Liver (tissue), 9 donors: ENCODE data around the gene TLR8. TPM values are rescaled to one million over a fixed set of nuclear protein-coding genes. Genes with fewer than 3 reads are reported as not detected.

ENCODE experiments used
- DNase-seq: peaks from one replicate; pipeline ENCODE4 v3.0.0-alpha.2; 2017; ENCODE audit warnings: low spot score
- H3K27ac ChIP-seq, 2 donors: one replicate each; pipeline ENCODE4 v1.7.0; 2013; ENCODE audit warnings: inconsistent platforms in 2 of 2, low read length in 2 of 2, control low read depth in 1 of 2, low read depth in 1 of 2, mild to moderate bottlenecking in 1 of 2
- H3K27me3 ChIP-seq, 4 donors: one replicate each; pipeline versions ENCODE4 v1.6.1 to v1.7.0; 2013; ENCODE audit warnings: low read length in 3 of 4, inconsistent platforms in 1 of 4, mild to moderate bottlenecking in 1 of 4, moderate library complexity in 1 of 4; ENCODE audit not compliant: control insufficient read depth in 4 of 4, insufficient read depth in 4 of 4
- H3K36me3 ChIP-seq, 4 donors: one replicate each; pipeline versions ENCODE4 v1.6.1 to v1.7.0; 2013; ENCODE audit warnings: low read length in 3 of 4, mild to moderate bottlenecking in 3 of 4, low read depth in 1 of 4, moderate library complexity in 1 of 4; ENCODE audit not compliant: control insufficient read depth in 4 of 4, insufficient read depth in 3 of 4
- H3K4me1 ChIP-seq, 4 donors: one replicate each; pipeline versions ENCODE4 v1.6.1 to v1.7.0; 2013; ENCODE audit warnings: low read length in 3 of 4, mild to moderate bottlenecking in 3 of 4, moderate library complexity in 1 of 4; ENCODE audit not compliant: control insufficient read depth in 4 of 4, insufficient read depth in 4 of 4
- H3K4me3 ChIP-seq, 3 donors: one replicate each; pipeline versions ENCODE4 v1.6.1 to v1.7.0; 2013; ENCODE audit warnings: low read length in 3 of 3, control low read depth in 1 of 3, low read depth in 1 of 3, mild to moderate bottlenecking in 1 of 3
- H3K9ac ChIP-seq, 2 donors: one replicate each; pipeline ENCODE4 v1.7.0; 2013; ENCODE audit warnings: low read length in 2 of 2, mild to moderate bottlenecking in 2 of 2, moderate library complexity in 2 of 2, control low read depth in 1 of 2, low read depth in 1 of 2
- H3K9me3 ChIP-seq, 4 donors: one replicate each; pipeline versions ENCODE4 v1.6.1 to v1.7.0; 2013; ENCODE audit warnings: low read length in 3 of 4; ENCODE audit not compliant: control insufficient read depth in 4 of 4
- EGR1 ChIP-seq, 2 donors: IDR thresholded peaks; 2 replicates each; pipeline ENCODE4 v1.6.1; 2016 to 2018; ENCODE audit warnings: antibody characterized with exemption in 2 of 2, low read depth in 2 of 2
- FOXA1 ChIP-seq: IDR thresholded peaks from 2 replicates; pipeline ENCODE4 v1.6.1; 2016; ENCODE audit warnings: antibody characterized with exemption
- FOXA2 ChIP-seq: IDR thresholded peaks from 2 replicates; pipeline ENCODE4 v1.6.1; 2016; ENCODE audit warnings: antibody characterized with exemption
- GABPA ChIP-seq, 2 donors: IDR thresholded peaks in 1 of 2; conservative IDR thresholded peaks in 1 of 2; 2 replicates each; pipeline ENCODE4 v1.6.1; 2016; ENCODE audit warnings: antibody characterized with exemption in 2 of 2, mild to moderate bottlenecking in 1 of 2, moderate library complexity in 1 of 2
- HNF4A ChIP-seq, 2 donors: conservative IDR thresholded peaks; 2 replicates each; pipeline ENCODE4 v1.6.1; 2016; ENCODE audit warnings: antibody characterized with exemption in 2 of 2, mild to moderate bottlenecking in 2 of 2
- HNF4G ChIP-seq: IDR thresholded peaks from 2 replicates; pipeline ENCODE4 v1.6.1; 2016; ENCODE audit warnings: antibody characterized with exemption
- JUND ChIP-seq, 2 donors: IDR thresholded peaks; 2 replicates each; pipeline ENCODE4 v1.6.1; 2016; ENCODE audit warnings: antibody characterized with exemption in 2 of 2
- NR2F2 ChIP-seq: IDR thresholded peaks from 2 replicates; pipeline ENCODE4 v1.6.1; 2016; ENCODE audit warnings: antibody characterized with exemption
- RAD21 ChIP-seq, 2 donors: IDR thresholded peaks; 2 replicates each; pipeline ENCODE4 v1.6.1; 2016; ENCODE audit warnings: antibody characterized with exemption in 2 of 2, mild to moderate bottlenecking in 2 of 2
- RXRA ChIP-seq, 2 donors: IDR thresholded peaks; 2 replicates each; pipeline ENCODE4 v1.6.1; 2017 to 2018; ENCODE audit warnings: antibody characterized with exemption in 2 of 2, mild to moderate bottlenecking in 1 of 2
- SP1 ChIP-seq: IDR thresholded peaks from 2 replicates; pipeline ENCODE4 v1.6.1; 2018; ENCODE audit warnings: antibody characterized with exemption, mild to moderate bottlenecking
- TAF1 ChIP-seq: conservative IDR thresholded peaks from 2 replicates; pipeline ENCODE4 v1.6.1; 2016; ENCODE audit warnings: antibody characterized with exemption, mild to moderate bottlenecking
- YY1 ChIP-seq: IDR thresholded peaks from 2 replicates; pipeline ENCODE4 v1.6.1; 2016; ENCODE audit warnings: antibody characterized with exemption, mild to moderate bottlenecking
- WGBS: extraction: QIAGEN DNeasy Blood & Tissue Kit; methylation state at CpG from one replicate; pipeline ENCODE4 v1.1.7; 2013; 5-methylcytosine and 5-hydroxymethylcytosine counted together
- polyA plus RNA-seq, 2 donors: library from polyadenylated mRNA; stranded (reverse) in 1 of 2; unstranded in 1 of 2; fragments of 200-250 nt in 1 of 2; fragments of >200 nt in 1 of 2; fragmentation: Nextera tagmentation in 1 of 2; extraction: Ambion mirVana in 1 of 2; gene quantifications; one replicate each; pipeline versions ENCODE4 v1.2.1 to v1.2.3, GENCODE V29; 2013 to 2015
- total RNA-seq, 2 donors: library from RNA; depleted of rRNA; stranded (reverse); fragments of >200 nt; gene quantifications; one replicate each; pipeline ENCODE4 v1.2.3, GENCODE V29; 2014
- TF ChIP-seq, protein P1 (sequence below): IDR thresholded peaks from 2 replicates; pipeline ENCODE4 v1.6.1; 2016; ENCODE audit warnings: antibody characterized with exemption
- TF ChIP-seq, protein P2 (sequence below): IDR thresholded peaks from 2 replicates; pipeline ENCODE4 v1.6.1; 2016; ENCODE audit warnings: antibody characterized with exemption
- TF ChIP-seq, protein P3 (sequence below): IDR thresholded peaks from 2 replicates; pipeline ENCODE4 v1.6.1; 2016; ENCODE audit warnings: antibody characterized with exemption
- TF ChIP-seq, protein P4 (sequence below): IDR thresholded peaks from 2 replicates; pipeline ENCODE4 v1.6.1; 2016; ENCODE audit warnings: antibody characterized with exemption, mild to moderate bottlenecking
- TF ChIP-seq, protein P5 (sequence below): fragments of 150-350 bp; IDR thresholded peaks from 2 replicates; pipeline ENCODE4 v1.5.1; 2017; ENCODE audit warnings: improper control_type of control experiment, low read depth, low read length; ENCODE audit not compliant: missing input control
- donor health status: healthy.
- donor health status: healthy.
- donor health status: healthy.
- donor health status: healthy.
- donor health status: healthy.

TLR8 gene
- total and polyA plus RNA-seq, 4 donors: 0.28 to 4.6 (median 2.1) TPM

DNA sequence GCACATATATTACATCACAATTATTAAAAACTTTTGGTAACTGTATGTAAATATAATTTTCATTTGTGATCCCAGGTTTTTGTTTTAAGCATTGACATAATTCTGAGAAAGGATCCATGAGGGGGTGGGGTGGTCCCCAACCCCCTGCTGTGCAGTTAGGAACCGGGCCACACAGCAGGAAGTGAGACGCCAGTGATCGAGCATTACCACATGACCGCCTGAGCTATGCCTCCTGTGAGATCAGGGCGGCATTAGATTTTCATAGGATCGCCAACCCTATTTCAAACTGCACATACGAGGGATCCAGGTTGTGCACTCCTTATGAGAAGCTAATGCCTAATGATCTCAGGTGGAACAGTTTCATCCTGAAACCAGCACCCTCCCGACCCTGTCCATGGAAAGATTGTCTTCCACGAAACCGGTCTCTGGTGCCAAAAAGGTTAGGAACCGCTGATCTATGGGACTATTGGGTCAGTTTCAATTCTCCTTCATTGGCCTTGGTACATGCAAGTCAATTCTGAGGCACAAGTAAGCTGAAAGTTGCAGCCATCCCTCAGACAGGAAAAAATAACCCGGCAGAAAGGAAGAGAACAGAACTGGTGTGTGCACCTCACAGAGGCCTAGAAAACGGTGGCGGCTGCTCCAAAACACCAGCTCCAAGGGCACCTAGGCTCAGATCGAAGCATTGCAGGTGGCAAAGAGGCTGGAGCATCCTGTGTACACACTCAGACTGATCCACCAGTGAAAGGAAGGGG, 61.5 kb downstream of the TLR8 start:
- TF ChIP-seq, protein P1, sequence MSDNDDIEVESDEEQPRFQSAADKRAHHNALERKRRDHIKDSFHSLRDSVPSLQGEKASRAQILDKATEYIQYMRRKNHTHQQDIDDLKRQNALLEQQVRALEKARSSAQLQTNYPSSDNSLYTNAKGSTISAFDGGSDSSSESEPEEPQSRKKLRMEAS: no peak
- no peak for TF ChIP-seq FOXA2
- no peak for TF ChIP-seq SP1
- TF ChIP-seq HNF4A (conservative IDR thresholded peaks at IDR 0.05): no peak
- TF ChIP-seq, protein P2, sequence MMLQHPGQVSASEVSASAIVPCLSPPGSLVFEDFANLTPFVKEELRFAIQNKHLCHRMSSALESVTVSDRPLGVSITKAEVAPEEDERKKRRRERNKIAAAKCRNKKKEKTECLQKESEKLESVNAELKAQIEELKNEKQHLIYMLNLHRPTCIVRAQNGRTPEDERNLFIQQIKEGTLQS: no peak
- no peak for TF ChIP-seq EGR1 (IDR thresholded peaks at IDR 0.05; ENCODE audit: low read depth in 2 of 2)
- TF ChIP-seq FOXA1: no peak
- TF ChIP-seq YY1: no peak
- TF ChIP-seq, protein P3, sequence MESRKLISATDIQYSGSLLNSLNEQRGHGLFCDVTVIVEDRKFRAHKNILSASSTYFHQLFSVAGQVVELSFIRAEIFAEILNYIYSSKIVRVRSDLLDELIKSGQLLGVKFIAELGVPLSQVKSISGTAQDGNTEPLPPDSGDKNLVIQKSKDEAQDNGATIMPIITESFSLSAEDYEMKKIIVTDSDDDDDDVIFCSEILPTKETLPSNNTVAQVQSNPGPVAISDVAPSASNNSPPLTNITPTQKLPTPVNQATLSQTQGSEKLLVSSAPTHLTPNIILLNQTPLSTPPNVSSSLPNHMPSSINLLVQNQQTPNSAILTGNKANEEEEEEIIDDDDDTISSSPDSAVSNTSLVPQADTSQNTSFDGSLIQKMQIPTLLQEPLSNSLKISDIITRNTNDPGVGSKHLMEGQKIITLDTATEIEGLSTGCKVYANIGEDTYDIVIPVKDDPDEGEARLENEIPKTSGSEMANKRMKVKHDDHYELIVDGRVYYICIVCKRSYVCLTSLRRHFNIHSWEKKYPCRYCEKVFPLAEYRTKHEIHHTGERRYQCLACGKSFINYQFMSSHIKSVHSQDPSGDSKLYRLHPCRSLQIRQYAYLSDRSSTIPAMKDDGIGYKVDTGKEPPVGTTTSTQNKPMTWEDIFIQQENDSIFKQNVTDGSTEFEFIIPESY: no peak
- Histone ChIP-seq H3K9ac (no peak overlapping the region), H3K36me3 (no peaks in the 10 kb centered on the region), H3K4me3 (no peak overlapping the region), H3K9me3 (no peaks in the 10 kb centered on the region), H3K27me3 (no peaks in the 10 kb centered on the region), H3K4me1 (peaks cover 0 to 10% (median 8%) of the 10 kb centered on the region in 4 donors), H3K27ac (peak overlapping the region; percentile 2 to 18)
- no peak for DNase-seq
- 73% methylated on average over 15 of the region's 15 CpGs for WGBS

DNA sequence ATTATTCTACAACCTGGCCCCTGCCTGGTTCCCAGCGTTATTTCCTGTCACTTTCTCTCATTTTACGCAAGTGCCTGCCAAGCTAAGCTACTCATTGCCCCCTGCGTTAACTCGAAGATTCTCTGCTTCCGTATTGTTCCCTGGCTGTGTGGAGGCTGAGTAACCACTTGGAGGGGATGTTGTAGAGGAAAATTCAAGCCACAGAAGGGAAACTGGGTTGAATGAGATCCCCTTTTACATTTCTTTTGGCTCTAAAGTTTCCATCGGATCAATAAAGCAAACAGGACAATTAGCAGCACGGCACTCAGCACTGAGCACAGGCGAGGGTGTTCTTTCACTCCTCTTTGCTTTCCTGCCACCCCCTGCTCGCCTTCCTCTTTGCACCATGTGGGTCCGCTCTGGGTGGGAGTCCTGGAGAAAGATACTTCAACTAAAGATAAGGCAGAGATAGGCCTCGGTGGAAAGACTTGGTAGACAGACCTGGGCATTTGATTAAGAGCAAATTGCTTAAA, 64.3 kb downstream of the TLR8 start:
- Histone ChIP-seq H3K4me1 (peaks cover 0 to 10% (median 8%) of the 10 kb centered on the region in 4 donors), H3K9ac (peak overlapping the region; percentile 51 to 68), H3K9me3 (no peaks in the 10 kb centered on the region), H3K27ac (peak overlapping the region; percentile 60 to 82), H3K4me3 (peak overlapping the region in 1 of 3 donors; percentile 26), H3K27me3 (no peaks in the 10 kb centered on the region), H3K36me3 (no peaks in the 10 kb centered on the region)
- no peak for DNase-seq
- no peak for TF ChIP-seq FOXA2
- TF ChIP-seq NR2F2: no peak
- TF ChIP-seq GABPA (IDR thresholded peaks at IDR 0.05 in 1 of 2, conservative IDR thresholded peaks at IDR 0.05 in 1 of 2): no peak
- TF ChIP-seq, protein P2: no peak
- no peak for TF ChIP-seq EGR1 (IDR thresholded peaks at IDR 0.05; ENCODE audit: low read depth in 2 of 2)
- TF ChIP-seq, protein P3: no peak
- TF ChIP-seq RXRA (IDR thresholded peaks at IDR 0.05): peak in 1 of 2 donors; percentile 38
- no peak for TF ChIP-seq HNF4G
- TF ChIP-seq, protein P4, sequence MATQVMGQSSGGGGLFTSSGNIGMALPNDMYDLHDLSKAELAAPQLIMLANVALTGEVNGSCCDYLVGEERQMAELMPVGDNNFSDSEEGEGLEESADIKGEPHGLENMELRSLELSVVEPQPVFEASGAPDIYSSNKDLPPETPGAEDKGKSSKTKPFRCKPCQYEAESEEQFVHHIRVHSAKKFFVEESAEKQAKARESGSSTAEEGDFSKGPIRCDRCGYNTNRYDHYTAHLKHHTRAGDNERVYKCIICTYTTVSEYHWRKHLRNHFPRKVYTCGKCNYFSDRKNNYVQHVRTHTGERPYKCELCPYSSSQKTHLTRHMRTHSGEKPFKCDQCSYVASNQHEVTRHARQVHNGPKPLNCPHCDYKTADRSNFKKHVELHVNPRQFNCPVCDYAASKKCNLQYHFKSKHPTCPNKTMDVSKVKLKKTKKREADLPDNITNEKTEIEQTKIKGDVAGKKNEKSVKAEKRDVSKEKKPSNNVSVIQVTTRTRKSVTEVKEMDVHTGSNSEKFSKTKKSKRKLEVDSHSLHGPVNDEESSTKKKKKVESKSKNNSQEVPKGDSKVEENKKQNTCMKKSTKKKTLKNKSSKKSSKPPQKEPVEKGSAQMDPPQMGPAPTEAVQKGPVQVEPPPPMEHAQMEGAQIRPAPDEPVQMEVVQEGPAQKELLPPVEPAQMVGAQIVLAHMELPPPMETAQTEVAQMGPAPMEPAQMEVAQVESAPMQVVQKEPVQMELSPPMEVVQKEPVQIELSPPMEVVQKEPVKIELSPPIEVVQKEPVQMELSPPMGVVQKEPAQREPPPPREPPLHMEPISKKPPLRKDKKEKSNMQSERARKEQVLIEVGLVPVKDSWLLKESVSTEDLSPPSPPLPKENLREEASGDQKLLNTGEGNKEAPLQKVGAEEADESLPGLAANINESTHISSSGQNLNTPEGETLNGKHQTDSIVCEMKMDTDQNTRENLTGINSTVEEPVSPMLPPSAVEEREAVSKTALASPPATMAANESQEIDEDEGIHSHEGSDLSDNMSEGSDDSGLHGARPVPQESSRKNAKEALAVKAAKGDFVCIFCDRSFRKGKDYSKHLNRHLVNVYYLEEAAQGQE: no peak
- TF ChIP-seq TAF1: no peak
- no peak for TF ChIP-seq SP1
- peak in 1 of 2 donors; percentile 15 for TF ChIP-seq HNF4A (conservative IDR thresholded peaks at IDR 0.05)
- peak; percentile 91 to 92 for TF ChIP-seq RAD21 (IDR thresholded peaks at IDR 0.05)
- TF ChIP-seq, protein P5, sequence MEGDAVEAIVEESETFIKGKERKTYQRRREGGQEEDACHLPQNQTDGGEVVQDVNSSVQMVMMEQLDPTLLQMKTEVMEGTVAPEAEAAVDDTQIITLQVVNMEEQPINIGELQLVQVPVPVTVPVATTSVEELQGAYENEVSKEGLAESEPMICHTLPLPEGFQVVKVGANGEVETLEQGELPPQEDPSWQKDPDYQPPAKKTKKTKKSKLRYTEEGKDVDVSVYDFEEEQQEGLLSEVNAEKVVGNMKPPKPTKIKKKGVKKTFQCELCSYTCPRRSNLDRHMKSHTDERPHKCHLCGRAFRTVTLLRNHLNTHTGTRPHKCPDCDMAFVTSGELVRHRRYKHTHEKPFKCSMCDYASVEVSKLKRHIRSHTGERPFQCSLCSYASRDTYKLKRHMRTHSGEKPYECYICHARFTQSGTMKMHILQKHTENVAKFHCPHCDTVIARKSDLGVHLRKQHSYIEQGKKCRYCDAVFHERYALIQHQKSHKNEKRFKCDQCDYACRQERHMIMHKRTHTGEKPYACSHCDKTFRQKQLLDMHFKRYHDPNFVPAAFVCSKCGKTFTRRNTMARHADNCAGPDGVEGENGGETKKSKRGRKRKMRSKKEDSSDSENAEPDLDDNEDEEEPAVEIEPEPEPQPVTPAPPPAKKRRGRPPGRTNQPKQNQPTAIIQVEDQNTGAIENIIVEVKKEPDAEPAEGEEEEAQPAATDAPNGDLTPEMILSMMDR: peak; percentile 59
- no peak for TF ChIP-seq JUND (IDR thresholded peaks at IDR 0.05)
- TF ChIP-seq, protein P1: no peak
- no peak for TF ChIP-seq FOXA1
- TF ChIP-seq YY1: peak; percentile 10
- WGBS: 4% methylated on average over 11 of the region's 11 CpGs
